K562 (cell line): ENCODE results near the gene CDC5L. TPM values are rescaled to one million over a fixed set of nuclear protein-coding genes. Genes with fewer than 3 reads are reported as not detected.
A peak's percentile ranks its signal among the peaks of the same experiment; 100 is the strongest.

Experiments used
- ATAC-seq: fragments of 200-7000 bp; cut with Tn5 transposase; 3 replicates; pipeline ENCODE4 v1.9.1; 2020; ENCODE audit warnings: moderate library complexity
- BruUV-seq: library from RNA; stranded (reverse); fragments of 400-500 nt; replicated peaks from 2 replicates; lab custom pipeline; 2021; lab: Mats Ljungman, UMichigan
- CTCF ChIA-PET: fragments of 300-600 bp; formaldehyde crosslinking; extraction: SDS; loops from one replicate; lab custom pipeline; 2021; ENCODE audit warnings: low intra/inter-chr PET ratio; lab: Yijun Ruan, JAX
- POLR2A ChIA-PET: fragments of 300-600, 350-650 bp; sonication (Branson Sonifier 250); formaldehyde crosslinking; extraction: SDS; loops from one replicate; lab custom pipeline; 2021; ENCODE audit warnings: antibody characterized with exemption, inconsistent platforms; lab: Yijun Ruan, JAX
- DNase-seq, 4 experiments: peaks; one replicate each; pipeline versions ENCODE4 v3.0.0 to v3.0.0-alpha.2; 2011 to 2018; ENCODE audit warnings: low spot score in 3 of 4, mixed read lengths in 3 of 4; ENCODE audit errors: extremely low read depth in 1 of 4
- FAIRE-seq: peaks from 2 replicates; lab custom pipeline; 2011; peaks lifted over from hg19 to GRCh38; lab: Jason Lieb, UNC
- H2AFZ ChIP-seq: 2 replicates; pipeline ENCODE4 v1.6.0; 2011; ENCODE audit warnings: low read depth, low read length, control low read depth, inconsistent platforms
- H3K27ac ChIP-seq: fragments of 200-600 bp; 3 replicates; pipeline ENCODE4 v1.8.0; 2011; ENCODE audit warnings: low read depth, mild to moderate bottlenecking, control low read depth, inconsistent platforms, low read length, moderate library complexity, mixed read lengths; ENCODE audit errors: extremely low read depth
- H3K27me3 ChIP-seq, 2 experiments: fragments of 300-600 bp in 1 of 2; 2 replicates in 1 of 2; 3 replicates in 1 of 2; pipeline versions ENCODE4 v1.6.0 to v1.8.0; 2011; ENCODE audit warnings: inconsistent platforms in 2 of 2, low read length in 2 of 2, mild to moderate bottlenecking in 1 of 2, mixed read lengths in 1 of 2, moderate library complexity in 1 of 2; ENCODE audit not compliant: control insufficient read depth in 2 of 2, insufficient read depth in 2 of 2
- H3K36me3 ChIP-seq: fragments of 300-600 bp; 3 replicates; pipeline ENCODE4 v1.8.0; 2011; ENCODE audit warnings: mild to moderate bottlenecking, low read length, inconsistent platforms; ENCODE audit not compliant: control insufficient read depth, insufficient read depth
- H3K4me1 ChIP-seq, 2 experiments: fragments of 200-600 bp in 1 of 2; replicated peaks in 1 of 2; 2 replicates in 1 of 2; 3 replicates in 1 of 2; pipeline versions ENCODE4 v1.5.1 to v1.8.0; 2011; ENCODE audit warnings: inconsistent platforms in 2 of 2, low read length in 2 of 2, mild to moderate bottlenecking in 1 of 2, mixed read lengths in 1 of 2, moderate library complexity in 1 of 2; ENCODE audit not compliant: control insufficient read depth in 2 of 2, insufficient read depth in 2 of 2
- H3K4me2 ChIP-seq: 2 replicates; pipeline ENCODE4 v1.6.1; 2011; ENCODE audit warnings: low read length, control low read depth, inconsistent platforms, mixed read lengths; ENCODE audit not compliant: insufficient read depth
- H3K4me3 ChIP-seq: fragments of 200-600 bp; sonication (generic), shearing (Covaris generic); 2 replicates; pipeline ENCODE4 v1.5.1; 2016; ENCODE audit warnings: control low read depth, inconsistent platforms
- H3K79me2 ChIP-seq: fragments of 200-600 bp; 3 replicates; pipeline ENCODE4 v1.8.0; 2011; ENCODE audit warnings: low read length, inconsistent platforms; ENCODE audit not compliant: control insufficient read depth, insufficient read depth
- H3K9ac ChIP-seq, 2 experiments: 2 replicates each; pipeline versions ENCODE4 v1.6.0 to v1.6.1; 2011; ENCODE audit warnings: low read depth in 2 of 2, low read length in 2 of 2, control low read depth in 1 of 2, inconsistent platforms in 1 of 2, mild to moderate bottlenecking in 1 of 2, mixed read lengths in 1 of 2; ENCODE audit not compliant: insufficient read depth in 1 of 2
- H3K9me1 ChIP-seq: one replicate; pipeline ENCODE4 v1.6.0; 2011; ENCODE audit warnings: inconsistent platforms, mild to moderate bottlenecking, low read length, moderate library complexity; ENCODE audit not compliant: control insufficient read depth, insufficient read depth
- H3K9me3 ChIP-seq: replicated peaks from 2 replicates; pipeline ENCODE4 v1.5.1; 2011; ENCODE audit warnings: low read depth, low read length, inconsistent platforms; ENCODE audit not compliant: control insufficient read depth, insufficient read depth
- H4K20me1 ChIP-seq: replicated peaks from 2 replicates; pipeline ENCODE4 v1.6.1; 2011; ENCODE audit warnings: low read length, inconsistent platforms, mixed read lengths; ENCODE audit not compliant: control insufficient read depth, insufficient read depth
- CEBPG ChIP-seq, 3 experiments: fragments of 200-800 bp in 1 of 3; sonication (Bioruptor generic) in 1 of 3; sonication (generic) in 1 of 3; formaldehyde crosslinking in 1 of 3; IDR thresholded peaks in 2 of 3; conservative IDR thresholded peaks in 1 of 3; 2 replicates each; pipeline versions ENCODE4 v1.6.1 to v1.8.0; 2016 to 2022; ENCODE audit warnings: missing compliant biosample characterization in 2 of 3, missing genetic modification characterization in 2 of 3, mild to moderate bottlenecking in 1 of 3, missing genetic modification reagents in 1 of 3
- E2F3 ChIP-seq: fragments of 250-450 bp; sonication (Bioruptor Pico); IDR thresholded peaks from 2 replicates; pipeline ENCODE4 v1.4.0; 2020; ENCODE audit warnings: mild to moderate bottlenecking
- ELF1 ChIP-seq: fragments of 200-800 bp; sonication (Bioruptor generic); IDR thresholded peaks from 2 replicates; pipeline ENCODE4 v1.6.1; 2016; ENCODE audit warnings: missing genetic modification characterization, missing compliant biosample characterization
- TBL1XR1 ChIP-seq, 2 experiments: IDR thresholded peaks; 2 replicates each; pipeline ENCODE4 v1.6.1; 2012; ENCODE audit warnings: improper control_type of control experiment in 2 of 2, low read length in 2 of 2, mild to moderate bottlenecking in 1 of 2
- WGBS: fragments of 100-300 bp; shearing (Covaris generic); methylation state at CpG from one replicate; pipeline ENCODE4 v1.1.6; 2016; ENCODE audit warnings: low coverage, mixed read lengths; ENCODE audit not compliant: insufficient coverage; ENCODE audit errors: missing lambda C conversion rate; 5-methylcytosine and 5-hydroxymethylcytosine counted together
- in situ Hi-C: fragments of 300-500 bp; cut with MboI; formaldehyde crosslinking; loops from 4 replicates; pipeline ENCODE4 v1.15.0; 2018; ENCODE audit warnings: inconsistent platforms, mixed read lengths
- intact Hi-C: fragments of 100-400 bp; cut with micrococcal nuclease; formaldehyde crosslinking; loops from 2 replicates; pipeline ENCODE4 v1.14.2; 2022
- polyA plus RNA-seq, 8 experiments: library from polyadenylated mRNA; depleted of rRNA in 4 of 8; stranded (reverse) in 5 of 8; unstranded in 3 of 8; fragments of >200 nt; fragmentation: Nextera tagmentation in 2 of 8; fragmentation: Illumina TruSeq in 1 of 8; extraction: Ambion mirVana in 2 of 8; extraction: Trizol in 1 of 8; gene quantifications; 2 replicates each; pipeline versions ENCODE4 v1.2.1 to v1.2.3, GENCODE V29; 2011 to 2014; ENCODE audit warnings: inconsistent platforms in 1 of 8, missing spikeins in 1 of 8
- total RNA-seq, 7 experiments: library from RNA; depleted of rRNA in 6 of 7; stranded (reverse); fragments of >200 nt in 6 of 7; fragmentation: Illumina TruSeq in 2 of 7; extraction: Trizol in 2 of 7; gene quantifications; 2 replicates each; pipeline versions ENCODE4 v1.2.1 to v1.2.3, GENCODE V29; 2011 to 2021; ENCODE audit warnings: low replicate concordance in 1 of 7

CDC5L gene
- total and polyA plus RNA-seq, 9 of the 15 experiments (the other 6 are each of a cell fraction or from before 2014, with no cell fraction given), result 22.3 to 44.2 (median 30.8) TPM

DNA sequence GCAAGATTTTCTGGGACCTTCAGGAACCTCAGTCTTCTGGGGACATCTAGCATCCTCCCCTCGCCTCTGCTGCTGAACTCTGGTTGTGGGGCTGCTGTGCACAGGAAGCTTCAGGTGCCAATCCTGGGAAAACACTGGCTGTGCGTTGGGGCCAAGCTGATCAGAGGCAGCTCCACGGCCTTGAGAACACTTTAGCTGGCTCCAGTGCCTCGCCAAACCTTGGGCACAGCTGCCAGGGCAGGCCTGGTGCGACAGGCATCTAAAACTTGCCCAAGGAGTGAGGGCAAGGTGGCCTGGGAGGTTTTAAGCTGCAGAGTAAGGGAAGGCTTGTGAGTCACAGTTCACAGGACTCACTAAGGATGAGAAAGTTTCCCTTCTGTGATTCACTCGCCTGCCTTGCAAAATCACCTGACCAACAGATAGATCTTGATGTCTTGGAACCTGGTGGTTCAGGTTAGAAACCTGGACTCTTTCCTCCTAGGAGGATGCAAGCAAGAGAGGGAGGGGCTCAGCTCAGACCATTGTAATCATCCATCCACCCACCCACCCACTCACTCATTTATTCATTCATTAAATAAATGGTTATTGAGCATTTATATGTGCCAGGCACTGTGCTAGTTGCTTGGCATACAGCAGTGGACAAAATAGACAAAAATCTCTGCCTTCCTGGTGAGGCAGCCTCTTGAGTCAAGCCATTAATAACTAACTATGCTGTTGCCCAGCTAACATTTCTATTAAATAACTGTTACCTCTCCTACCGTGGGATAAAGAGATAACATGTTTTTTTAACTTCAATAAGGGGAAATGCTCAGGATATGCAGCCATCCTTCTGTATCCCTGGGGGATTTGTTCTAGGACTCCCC, 47.5 kb upstream of the CDC5L start:
- 18% methylated on average over 7 of the region's 7 CpGs for WGBS
- Histone ChIP-seq H3K27ac (no peak overlapping the region), H3K4me2 (no peak overlapping the region), H3K4me3 (no peak overlapping the region), H3K9ac (no peak overlapping the region; a peak in 1 of 4 replicates), H3K27me3 (peaks cover 28 to 38% of the 10 kb centered on the region in 2 experiments), H3K9me3 (no peaks in the 10 kb centered on the region), H3K79me2 (no peaks in the 10 kb centered on the region), H3K36me3 (no peaks in the 10 kb centered on the region), H4K20me1 (no peaks in the 10 kb centered on the region), H3K9me1 (no peaks in the 10 kb centered on the region), H2AFZ (no peak overlapping the region), H3K4me1 (peaks cover 5 to 11% of the 10 kb centered on the region in 2 experiments; a peak in 3 of 5 replicates)
- intact Hi-C loops, result loop anchor here (5.0 to 10.0 kb wide), 2 partner anchors 117 to 245 kb away; no protein-coding TSS in a partner anchor
- in situ Hi-C loops, result loop anchor here (5.0 kb wide), 1 partner anchor 73 kb away; the partner anchor contains the start of gene NFKBIE
- ATAC-seq (no peak), DNase-seq (no peak), FAIRE-seq (no peak)
- POLR2A ChIA-PET, result interaction anchor here (0.6 to 1.3 kb wide), 3 partner anchors 12 to 763 kb away, joined by 3 to 4 read pairs (median 3); partner anchors contain the start of gene AARS2
- BruUV-seq, result no TSS peak
- CTCF ChIA-PET, result interaction anchor here (0.5 to 3.4 kb wide), 2 partner anchors 32 to 71 kb away, joined by 3 to 61 read pairs; partner anchors contain the start of gene TMEM151B
- no peak for TF ChIP-seq TBL1XR1 (IDR thresholded peaks at IDR 0.05; ENCODE audit: low read length in 2 of 2)
- no peak for TF ChIP-seq CEBPG (CRISPR knock-in tag; IDR thresholded peaks at IDR 0.05)
- TF ChIP-seq CEBPG (tag; conservative IDR thresholded peaks at IDR 0.05 in 1 of 2, IDR thresholded peaks at IDR 0.05 in 1 of 2), result no peak
- no peak for TF ChIP-seq E2F3 (CRISPR knock-in tag)
- TF ChIP-seq ELF1, result 0 out of 2 replicates have a peak, but pooled peaks have one; percentile 16
